Breast epithelium (tissue), 4 donors: ENCODE results near the gene TMEM131. TPM values are rescaled to one million over a fixed set of nuclear protein-coding genes. Genes with fewer than 3 reads are reported as not detected.

ENCODE experiments used
- DNase-seq, 2 donors: peaks; one replicate each; pipeline ENCODE4 v3.0.0-alpha.2; 2019; ENCODE audit warnings: low spot score in 2 of 2
- H3K27ac ChIP-seq, 2 donors: fragments of 200-600 bp; sonication (generic) in 1 of 2; one replicate each; pipeline ENCODE4 v1.5.1; 2016 to 2019; ENCODE audit warnings: mild to moderate bottlenecking in 1 of 2
- H3K27me3 ChIP-seq, 2 donors: fragments of 200-600 bp; sonication (generic) in 1 of 2; one replicate each; pipeline versions ENCODE4 v1.5.1 to v1.6.0; 2017 to 2019; ENCODE audit warnings: control low read depth in 1 of 2, mild to moderate bottlenecking in 1 of 2
- H3K36me3 ChIP-seq: fragments of 200-600 bp; one replicate; pipeline ENCODE4 v1.5.1; 2019
- H3K4me1 ChIP-seq, 2 donors: fragments of 200-600 bp; sonication (generic); one replicate each; pipeline ENCODE4 v1.5.1; 2016 to 2019; ENCODE audit warnings: control low read depth in 1 of 2
- H3K4me3 ChIP-seq, 3 donors: fragments of 200-600 bp; sonication (generic); 1 replicate in 2 of 3; 2 replicates in 1 of 3; pipeline ENCODE4 v1.5.1; 2016 to 2019; ENCODE audit warnings: mild to moderate bottlenecking in 3 of 3, moderate library complexity in 2 of 3
- H3K9me3 ChIP-seq, 2 donors: fragments of 200-600 bp; sonication (generic) in 1 of 2; one replicate each; pipeline ENCODE4 v1.5.1; 2016 to 2019; ENCODE audit warnings: control low read depth in 1 of 2
- CTCF ChIP-seq, 3 donors: fragments of 450-650 bp; IDR thresholded peaks; one replicate each; pipeline ENCODE4 v1.5.1; 2016 to 2017; ENCODE audit warnings: antibody characterized with exemption in 3 of 3, mild to moderate bottlenecking in 3 of 3, moderate library complexity in 3 of 3
- POLR2A ChIP-seq: fragments of 450-650 bp; IDR thresholded peaks from one replicate; pipeline ENCODE4 v1.6.1; 2016; ENCODE audit warnings: antibody characterized with exemption, mild to moderate bottlenecking, moderate library complexity
- POLR2AphosphoS5 ChIP-seq, 3 donors: sonication (generic); formaldehyde crosslinking; IDR thresholded peaks; one replicate each; pipeline ENCODE4 v1.6.1; 2017; ENCODE audit warnings: antibody characterized with exemption in 3 of 3
- intact Hi-C: fragments of 100-400 bp; cut with DNase I; formaldehyde crosslinking; loops from one replicate; pipeline ENCODE4 v1.15.1; 2023; ENCODE audit warnings: low total_unique reads
- total RNA-seq, 3 donors: library from RNA; depleted of rRNA; stranded (reverse); fragments of >200 nt; gene quantifications; one replicate each; pipeline ENCODE4 v1.1.0, GENCODE V29; 2016

The TMEM131 gene
- total RNA-seq, 3 donors from 2014 or later, result 30.6 to 47.4 (median 41.3) TPM

GRCh38 chr2:97711394-97711711, 284.4 kb downstream of the TMEM131 start:
- TF ChIP-seq POLR2A (no peak), CTCF (IDR thresholded peaks at IDR 0.05) (no peak), POLR2AphosphoS5 (IDR thresholded peaks at IDR 0.05) (no peak)
- Histone ChIP-seq H3K9me3 (no peaks in the 10 kb centered on the region), H3K27me3 (no peaks in the 10 kb centered on the region), H3K27ac (no peak overlapping the region), H3K4me3 (no peak overlapping the region), H3K4me1 (no peaks in the 10 kb centered on the region), H3K36me3 (no peaks in the 10 kb centered on the region)
- intact Hi-C loops, result no loop called here
- no peak for DNase-seq

GRCh38 chr2:97708608-97709007, 287.1 kb downstream of the TMEM131 start:
- Histone ChIP-seq H3K4me3 (no peak overlapping the region), H3K27me3 (no peaks in the 10 kb centered on the region), H3K9me3 (no peaks in the 10 kb centered on the region), H3K36me3 (no peaks in the 10 kb centered on the region), H3K4me1 (no peaks in the 10 kb centered on the region), H3K27ac (no peak overlapping the region)
- no peak for DNase-seq
- intact Hi-C loops, result no loop called here
- TF ChIP-seq POLR2A (no peak), CTCF (IDR thresholded peaks at IDR 0.05) (no peak), POLR2AphosphoS5 (IDR thresholded peaks at IDR 0.05) (no peak)

DNA sequence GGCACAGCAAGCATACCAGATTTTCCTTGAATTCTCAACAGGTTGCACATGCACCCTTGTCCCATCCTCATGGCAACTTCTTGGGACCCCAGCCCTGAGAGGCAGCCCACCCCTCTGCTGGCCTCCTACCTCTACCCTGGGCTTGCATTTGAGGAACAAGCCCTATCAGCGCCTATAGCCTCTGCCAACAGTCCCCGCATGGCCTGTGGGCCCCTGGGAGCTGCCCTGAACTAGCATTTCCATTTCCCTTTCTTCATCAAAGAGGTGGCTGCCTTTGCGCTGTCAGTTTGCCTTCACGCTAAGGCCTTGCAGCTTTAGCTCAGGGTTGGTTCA, 287.7 kb downstream of the TMEM131 start:
- Histone ChIP-seq H3K9me3 (no peaks in the 10 kb centered on the region), H3K27me3 (no peaks in the 10 kb centered on the region), H3K36me3 (no peaks in the 10 kb centered on the region), H3K4me3 (no peak overlapping the region), H3K4me1 (no peaks in the 10 kb centered on the region), H3K27ac (no peak overlapping the region)
- intact Hi-C loops, result no loop called here
- TF ChIP-seq POLR2A (no peak), POLR2AphosphoS5 (IDR thresholded peaks at IDR 0.05) (no peak), CTCF (IDR thresholded peaks at IDR 0.05) (no peak)
- peak in 1 of 2 donors; percentile 22 for DNase-seq

GRCh38 chr2:97707362-97708047, 288.2 kb downstream of the TMEM131 start:
- no peak overlapping the region for H3K4me3 ChIP-seq
- intact Hi-C loops, result no loop called here
- H3K4me1 ChIP-seq, result no peaks in the 10 kb centered on the region
- TF ChIP-seq POLR2A, result no peak
- TF ChIP-seq POLR2AphosphoS5 (IDR thresholded peaks at IDR 0.05), result no peak
- no peak for TF ChIP-seq CTCF (IDR thresholded peaks at IDR 0.05)
- H3K9me3 ChIP-seq, result no peaks in the 10 kb centered on the region
- no peaks in the 10 kb centered on the region for H3K27me3 ChIP-seq
- H3K36me3 ChIP-seq, result no peaks in the 10 kb centered on the region
- H3K27ac ChIP-seq, result no peak overlapping the region
- DNase-seq, result peak in 1 of 2 donors; percentile 36

GRCh38 chr2:97706708-97707345, 288.9 kb downstream of the TMEM131 start:
- Histone ChIP-seq H3K36me3 (no peaks in the 10 kb centered on the region), H3K4me1 (no peaks in the 10 kb centered on the region), H3K4me3 (no peak overlapping the region), H3K27me3 (no peaks in the 10 kb centered on the region), H3K9me3 (no peaks in the 10 kb centered on the region), H3K27ac (no peak overlapping the region)
- TF ChIP-seq CTCF (IDR thresholded peaks at IDR 0.05), result no peak
- TF ChIP-seq POLR2A, result no peak
- no peak for TF ChIP-seq POLR2AphosphoS5 (IDR thresholded peaks at IDR 0.05)
- DNase-seq, result peak in 1 of 2 donors; percentile 19
- intact Hi-C loops, result no loop called here
